ENCODE results near the gene HYLS1. TPM values are rescaled to one million over a fixed set of nuclear protein-coding genes. Genes with fewer than 3 reads are reported as not detected.

HYLS1 gene
- total RNA-seq, 1 donor from 2014 or later: 12.5 TPM

DNA sequence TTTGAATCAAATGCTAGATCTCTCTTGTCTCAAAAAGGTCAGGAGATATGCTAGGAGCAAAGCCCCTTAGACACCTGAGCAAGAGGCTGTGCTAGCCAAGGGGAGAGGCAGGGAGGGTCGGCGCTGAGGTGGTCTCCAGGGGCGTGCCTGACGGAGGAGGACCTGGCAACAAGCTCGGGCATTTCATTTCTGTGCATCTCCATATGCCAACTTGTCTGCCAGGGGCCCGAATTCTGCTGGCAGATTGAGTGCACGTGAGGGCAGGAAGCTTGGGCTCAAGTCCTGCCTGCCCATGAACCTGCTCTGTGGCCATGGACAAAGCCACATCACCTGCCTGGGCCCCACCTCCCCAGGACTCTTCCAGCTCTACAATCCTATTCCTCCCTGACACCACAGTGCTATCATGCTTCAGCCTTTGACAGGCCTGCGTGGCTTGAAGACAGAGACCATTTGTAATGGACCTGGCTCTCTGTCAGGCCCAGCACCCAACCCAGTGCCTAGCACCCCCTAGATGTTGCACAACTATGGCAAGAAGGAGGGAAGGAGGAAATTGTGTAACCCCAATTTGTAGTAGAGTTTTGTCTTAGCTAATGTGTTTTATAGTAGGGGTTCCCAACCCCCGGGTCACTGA, 42.1 kb downstream of the HYLS1 start:
- H3K27me3 Mint-ChIP-seq (ENCODE audit: low read depth): peaks cover 17% of the 10 kb centered on the region
- no peaks in the 10 kb centered on the region for H3K36me3 Mint-ChIP-seq (ENCODE audit: low read depth)
- no peaks in the 10 kb centered on the region for H3K9me3 Mint-ChIP-seq
- intact Hi-C loops (cut with micrococcal nuclease): no loop called here
- H3K27ac Mint-ChIP-seq: no peak overlapping the region
- H3K4me3 Mint-ChIP-seq (ENCODE audit: low read depth): no peak overlapping the region
- H3K4me1 Mint-ChIP-seq (ENCODE audit: low read depth): peaks cover 2% of the 10 kb centered on the region
- DNase-seq (ENCODE audit: low spot score): no peak

DNA sequence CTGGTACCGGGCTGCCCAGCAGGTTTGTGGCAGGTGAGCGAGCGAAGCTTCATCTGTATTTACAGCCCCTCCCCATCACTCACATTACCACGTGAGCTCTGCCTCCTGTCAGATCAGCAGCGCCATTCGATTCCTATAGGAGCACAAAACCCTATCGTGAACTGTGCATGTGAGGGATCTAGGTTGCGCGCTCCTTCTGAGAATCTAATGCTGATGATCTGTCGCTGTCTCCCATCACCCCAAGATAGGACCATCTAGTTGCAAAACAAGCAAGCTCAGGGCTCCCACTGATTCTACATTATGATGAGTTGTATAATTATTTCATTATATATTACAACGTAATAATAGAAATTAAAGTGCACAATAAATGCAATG, 42.6 kb downstream of the HYLS1 start:
- Mint-ChIP-seq H3K4me3 (ENCODE audit: low read depth) (no peak overlapping the region), H3K9me3 (no peaks in the 10 kb centered on the region), H3K27me3 (ENCODE audit: low read depth) (peaks cover 17% of the 10 kb centered on the region), H3K27ac (no peak overlapping the region), H3K4me1 (ENCODE audit: low read depth) (peaks cover 2% of the 10 kb centered on the region), H3K36me3 (ENCODE audit: low read depth) (no peaks in the 10 kb centered on the region)
- intact Hi-C loops (cut with micrococcal nuclease): no loop called here
- DNase-seq (ENCODE audit: low spot score): no peak

DNA sequence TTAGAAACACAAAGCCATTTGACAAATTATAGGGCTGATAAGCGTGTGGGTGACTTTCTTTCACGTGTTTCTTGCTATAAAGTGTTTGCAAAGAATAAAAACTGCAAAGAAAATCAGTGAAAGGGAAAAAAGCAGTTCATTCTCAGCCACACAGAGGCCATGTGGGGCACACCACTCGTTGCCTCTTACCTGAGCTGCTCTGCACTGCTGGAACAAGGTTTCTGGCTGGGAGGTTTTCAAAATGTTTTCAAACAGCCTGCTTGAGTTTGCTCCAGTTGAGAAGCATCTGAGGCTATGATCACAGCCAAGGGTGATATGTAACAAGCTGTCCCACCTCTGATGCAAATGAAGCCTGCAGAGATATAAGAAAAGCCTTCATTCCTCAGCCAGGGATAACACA, 43.6 kb downstream of the HYLS1 start:
- DNase-seq (ENCODE audit: low spot score): no peak
- no peaks in the 10 kb centered on the region for H3K9me3 Mint-ChIP-seq
- H3K4me3 Mint-ChIP-seq (ENCODE audit: low read depth): no peak overlapping the region
- H3K36me3 Mint-ChIP-seq (ENCODE audit: low read depth): no peaks in the 10 kb centered on the region
- H3K4me1 Mint-ChIP-seq (ENCODE audit: low read depth): peaks cover 2% of the 10 kb centered on the region
- H3K27ac Mint-ChIP-seq: no peak overlapping the region
- peaks cover 14% of the 10 kb centered on the region for H3K27me3 Mint-ChIP-seq (ENCODE audit: low read depth)
- intact Hi-C loops (cut with micrococcal nuclease): no loop called here

DNA sequence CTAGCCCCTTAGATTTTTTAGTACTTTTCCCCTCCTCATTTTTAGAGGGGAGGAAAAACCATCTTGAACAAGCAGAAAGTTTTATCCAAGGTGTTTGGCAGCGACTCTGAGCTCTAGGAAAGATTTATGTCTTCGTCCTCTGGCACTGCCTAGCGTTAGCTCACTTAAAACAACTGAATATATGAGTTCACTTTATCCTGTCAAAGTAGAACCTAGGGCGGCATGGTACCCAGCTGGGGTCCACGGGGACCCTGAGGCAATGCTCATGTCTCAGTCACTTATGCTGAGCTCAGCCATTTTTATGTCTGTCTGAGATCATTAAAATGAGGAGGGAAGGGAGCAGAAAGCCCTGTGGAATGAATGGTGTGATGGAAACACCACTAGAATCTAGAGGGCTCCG, 44.2 kb downstream of the HYLS1 start:
- DNase-seq (ENCODE audit: low spot score): no peak
- H3K27me3 Mint-ChIP-seq (ENCODE audit: low read depth): peaks cover 14% of the 10 kb centered on the region
- intact Hi-C loops (cut with micrococcal nuclease): no loop called here
- no peaks in the 10 kb centered on the region for H3K9me3 Mint-ChIP-seq
- H3K4me3 Mint-ChIP-seq (ENCODE audit: low read depth): no peak overlapping the region
- peaks cover 2% of the 10 kb centered on the region for H3K4me1 Mint-ChIP-seq (ENCODE audit: low read depth)
- H3K36me3 Mint-ChIP-seq (ENCODE audit: low read depth): no peaks in the 10 kb centered on the region
- no peak overlapping the region for H3K27ac Mint-ChIP-seq

DNA sequence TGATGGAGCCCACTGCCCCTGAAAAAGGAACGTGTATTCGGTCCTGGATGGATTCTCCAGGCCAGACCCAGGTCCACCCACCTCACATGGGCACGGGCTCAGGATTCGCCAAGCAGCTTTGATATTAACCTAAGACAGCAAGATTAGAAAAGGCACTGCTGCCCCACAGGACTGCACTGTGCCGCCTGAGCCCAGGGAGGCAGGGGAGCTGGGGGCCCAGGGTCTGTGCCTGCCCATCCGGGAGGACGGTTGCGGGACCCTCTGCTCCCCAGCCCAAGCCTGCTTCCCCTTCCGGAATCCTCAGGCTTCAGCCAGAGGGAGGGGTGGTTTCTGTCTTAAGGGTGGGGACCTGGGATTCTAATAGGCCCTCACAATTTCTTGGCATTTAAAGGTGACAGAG, 44.8 kb downstream of the HYLS1 start:
- DNase-seq (ENCODE audit: low spot score): no peak
- no peaks in the 10 kb centered on the region for H3K9me3 Mint-ChIP-seq
- H3K36me3 Mint-ChIP-seq (ENCODE audit: low read depth): no peaks in the 10 kb centered on the region
- peaks cover 2% of the 10 kb centered on the region for H3K4me1 Mint-ChIP-seq (ENCODE audit: low read depth)
- peaks cover 9% of the 10 kb centered on the region for H3K27me3 Mint-ChIP-seq (ENCODE audit: low read depth)
- intact Hi-C loops (cut with micrococcal nuclease): no loop called here
- H3K4me3 Mint-ChIP-seq (ENCODE audit: low read depth): no peak overlapping the region
- H3K27ac Mint-ChIP-seq: no peak overlapping the region

DNA sequence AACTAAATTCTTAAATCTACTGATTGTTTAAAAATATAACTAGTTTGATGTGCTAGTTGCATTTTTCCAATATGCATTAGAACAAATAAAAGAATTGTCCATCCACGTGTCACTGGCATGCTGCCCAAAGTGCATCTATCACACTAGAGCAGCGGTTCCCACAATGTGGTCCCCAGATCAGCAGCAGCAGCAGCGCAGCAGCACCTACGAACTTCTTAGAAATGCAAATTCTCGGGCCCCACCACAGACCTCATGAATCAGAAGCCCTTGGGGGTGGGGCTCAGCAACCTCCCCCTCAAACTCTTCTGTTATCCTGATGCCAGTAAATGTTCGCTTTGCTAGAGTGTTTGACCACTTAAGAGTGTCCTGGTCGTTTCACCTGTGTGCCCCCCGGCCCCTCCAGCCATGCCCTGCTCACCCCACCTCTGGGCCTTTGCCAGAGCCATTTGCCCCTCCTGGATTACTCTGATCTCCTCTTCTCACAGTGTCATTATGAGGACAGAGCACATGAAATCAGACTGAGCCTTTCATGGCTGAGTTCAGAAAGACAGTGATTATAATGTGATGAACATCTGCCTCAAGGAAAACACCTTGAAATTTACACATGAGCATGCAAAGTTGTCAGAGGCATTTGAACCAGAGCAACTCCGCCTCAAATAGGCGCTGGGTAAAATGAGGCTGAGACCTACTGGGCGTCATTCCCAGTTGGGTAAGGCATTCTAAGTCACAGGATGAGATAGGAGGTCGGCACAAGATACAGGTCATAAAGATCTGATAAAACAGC, 45.8 kb downstream of the HYLS1 start:
- no peaks in the 10 kb centered on the region for H3K9me3 Mint-ChIP-seq
- no peak overlapping the region for H3K27ac Mint-ChIP-seq
- H3K4me3 Mint-ChIP-seq (ENCODE audit: low read depth): no peak overlapping the region
- peaks cover 2% of the 10 kb centered on the region for H3K4me1 Mint-ChIP-seq (ENCODE audit: low read depth)
- no peak for DNase-seq (ENCODE audit: low spot score)
- intact Hi-C loops (cut with micrococcal nuclease): no loop called here
- H3K27me3 Mint-ChIP-seq (ENCODE audit: low read depth): peaks cover 9% of the 10 kb centered on the region
- no peaks in the 10 kb centered on the region for H3K36me3 Mint-ChIP-seq (ENCODE audit: low read depth)

DNA sequence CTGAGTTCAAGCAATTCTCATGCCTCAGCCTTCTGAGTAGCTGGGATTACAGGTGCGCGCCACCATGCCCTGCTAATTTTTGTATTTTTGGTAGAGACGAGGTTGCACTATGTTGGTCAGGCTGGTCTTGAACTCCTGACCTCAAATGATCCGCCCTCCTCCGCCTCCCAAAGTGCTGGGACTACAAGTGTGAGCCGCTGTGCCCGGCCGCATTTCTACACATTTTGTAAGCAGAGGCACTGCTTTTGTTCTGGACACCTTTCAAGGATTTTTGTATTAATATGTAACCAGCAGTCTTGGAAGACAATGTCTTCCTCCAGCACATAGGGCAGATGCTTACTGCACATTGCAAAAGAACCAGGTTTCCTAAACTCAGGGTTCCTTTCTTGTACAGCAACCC, 47.0 kb downstream of the HYLS1 start:
- no peaks in the 10 kb centered on the region for H3K9me3 Mint-ChIP-seq
- no peaks in the 10 kb centered on the region for H3K36me3 Mint-ChIP-seq (ENCODE audit: low read depth)
- intact Hi-C loops (cut with micrococcal nuclease): no loop called here
- H3K27me3 Mint-ChIP-seq (ENCODE audit: low read depth): peaks cover 7% of the 10 kb centered on the region
- no peak for DNase-seq (ENCODE audit: low spot score)
- H3K4me1 Mint-ChIP-seq (ENCODE audit: low read depth): peaks cover 6% of the 10 kb centered on the region
- H3K27ac Mint-ChIP-seq: no peak overlapping the region
- H3K4me3 Mint-ChIP-seq (ENCODE audit: low read depth): no peak overlapping the region

DNA sequence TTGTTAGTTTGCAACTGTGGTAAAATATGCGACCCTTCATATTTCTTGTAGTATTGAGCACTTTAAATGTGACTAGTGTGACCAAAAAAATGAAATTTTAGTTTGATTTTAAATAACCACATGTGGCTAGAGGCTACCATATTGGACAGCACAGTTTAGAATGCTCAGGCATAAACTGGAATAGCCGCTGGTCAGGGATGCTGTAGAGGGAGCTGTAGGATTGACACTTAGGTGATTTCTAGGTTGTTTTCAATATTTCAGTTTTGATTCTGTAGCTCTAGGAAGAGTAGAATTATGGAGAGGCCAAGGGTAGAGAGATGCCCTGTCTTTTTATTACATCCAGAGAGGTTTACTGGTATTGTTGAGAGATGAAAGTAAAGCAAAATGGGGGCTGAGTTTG, 47.6 kb downstream of the HYLS1 start:
- H3K27ac Mint-ChIP-seq: no peak overlapping the region
- intact Hi-C loops (cut with micrococcal nuclease): no loop called here
- H3K4me3 Mint-ChIP-seq (ENCODE audit: low read depth): no peak overlapping the region
- no peaks in the 10 kb centered on the region for H3K9me3 Mint-ChIP-seq
- no peak for DNase-seq (ENCODE audit: low spot score)
- peaks cover 6% of the 10 kb centered on the region for H3K4me1 Mint-ChIP-seq (ENCODE audit: low read depth)
- H3K27me3 Mint-ChIP-seq (ENCODE audit: low read depth): peaks cover 5% of the 10 kb centered on the region
- no peaks in the 10 kb centered on the region for H3K36me3 Mint-ChIP-seq (ENCODE audit: low read depth)

DNA sequence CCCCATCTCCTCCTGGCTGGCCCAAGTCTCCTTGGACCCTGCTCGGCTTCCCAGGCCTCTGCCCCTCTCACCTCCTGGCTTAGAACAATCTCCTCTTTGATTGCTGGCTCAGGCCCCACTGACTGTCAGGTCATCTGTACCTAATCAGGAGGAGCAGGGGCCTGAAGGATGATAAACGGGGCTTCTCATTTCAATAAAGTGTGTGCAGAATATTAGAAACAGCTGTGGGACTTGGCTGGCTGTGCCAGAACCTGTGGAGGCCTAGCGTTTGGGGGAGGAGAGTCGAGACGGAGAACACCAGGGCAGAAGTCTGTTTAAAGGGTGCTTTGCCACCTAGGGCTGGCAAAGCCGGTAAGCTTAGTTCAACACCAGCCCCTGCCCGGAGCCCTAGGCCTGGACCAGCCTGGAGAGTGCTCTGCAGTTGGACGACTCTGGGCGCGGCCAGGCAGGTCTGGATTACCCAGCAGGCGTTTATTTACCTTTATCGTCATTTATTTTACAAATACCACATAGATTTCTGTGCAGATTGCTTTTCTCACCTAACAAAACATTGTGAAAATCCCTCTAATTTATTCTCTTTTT, 48.2 kb downstream of the HYLS1 start:
- H3K9me3 Mint-ChIP-seq: no peaks in the 10 kb centered on the region
- peaks cover 4% of the 10 kb centered on the region for H3K27me3 Mint-ChIP-seq (ENCODE audit: low read depth)
- H3K27ac Mint-ChIP-seq: no peak overlapping the region
- H3K4me1 Mint-ChIP-seq (ENCODE audit: low read depth): peaks cover 6% of the 10 kb centered on the region
- H3K36me3 Mint-ChIP-seq (ENCODE audit: low read depth): no peaks in the 10 kb centered on the region
- H3K4me3 Mint-ChIP-seq (ENCODE audit: low read depth): no peak overlapping the region
- no peak for DNase-seq (ENCODE audit: low spot score)
- intact Hi-C loops (cut with micrococcal nuclease): no loop called here

DNA sequence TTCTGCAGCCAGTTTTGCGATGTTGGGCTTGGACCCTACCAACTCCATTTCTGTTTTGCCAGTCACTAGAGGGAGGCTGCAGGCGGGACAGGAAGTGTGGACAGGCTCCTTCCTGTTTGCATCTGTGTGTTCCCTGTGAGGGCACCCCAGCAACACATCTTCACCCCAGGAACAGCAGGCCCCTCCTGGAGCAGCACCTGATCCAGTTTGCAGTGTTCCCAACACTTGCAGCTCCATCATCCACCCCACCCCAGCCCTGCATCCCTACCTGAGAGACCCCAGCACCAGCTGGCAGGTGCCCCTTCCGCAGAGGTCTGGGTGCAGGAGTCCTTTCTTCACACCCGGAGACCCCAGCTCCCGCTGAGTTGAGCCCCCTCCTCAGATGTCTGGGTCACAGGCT, 51.0 kb downstream of the HYLS1 start:
- Mint-ChIP-seq H3K4me1 (ENCODE audit: low read depth) (peaks cover 9% of the 10 kb centered on the region), H3K27me3 (ENCODE audit: low read depth) (peaks cover 1% of the 10 kb centered on the region), H3K4me3 (ENCODE audit: low read depth) (no peak overlapping the region), H3K36me3 (ENCODE audit: low read depth) (no peaks in the 10 kb centered on the region), H3K27ac (no peak overlapping the region), H3K9me3 (no peaks in the 10 kb centered on the region)
- intact Hi-C loops (cut with micrococcal nuclease): no loop called here
- DNase-seq (ENCODE audit: low spot score): no peak

DNA sequence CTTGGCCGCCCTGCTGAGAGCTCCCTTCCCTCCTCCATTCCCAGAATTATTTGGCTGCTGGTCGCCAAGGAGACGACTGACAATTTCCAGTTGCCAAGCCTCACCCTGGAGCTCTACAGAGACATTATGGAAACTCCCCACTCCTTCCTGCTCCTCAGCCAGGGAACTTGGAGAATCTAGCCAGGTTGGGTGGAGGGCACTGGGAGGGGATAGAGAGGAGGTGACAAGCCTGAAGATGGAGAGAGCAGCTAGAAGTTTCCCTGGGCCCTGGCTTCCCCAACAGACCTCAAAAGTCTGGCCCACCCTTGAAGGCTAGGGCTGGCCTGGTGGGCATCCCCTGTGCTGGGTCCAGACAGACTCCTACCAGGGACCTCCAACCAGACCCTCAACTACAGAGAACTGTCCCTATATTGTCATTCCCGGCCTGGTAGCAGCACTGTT, 51.6 kb downstream of the HYLS1 start:
- DNase-seq (ENCODE audit: low spot score): no peak
- H3K4me1 Mint-ChIP-seq (ENCODE audit: low read depth): peaks cover 9% of the 10 kb centered on the region
- H3K9me3 Mint-ChIP-seq: no peaks in the 10 kb centered on the region
- H3K27me3 Mint-ChIP-seq (ENCODE audit: low read depth): no peaks in the 10 kb centered on the region
- H3K4me3 Mint-ChIP-seq (ENCODE audit: low read depth): no peak overlapping the region
- intact Hi-C loops (cut with micrococcal nuclease): no loop called here
- H3K27ac Mint-ChIP-seq: no peak overlapping the region
- H3K36me3 Mint-ChIP-seq (ENCODE audit: low read depth): no peaks in the 10 kb centered on the region

DNA sequence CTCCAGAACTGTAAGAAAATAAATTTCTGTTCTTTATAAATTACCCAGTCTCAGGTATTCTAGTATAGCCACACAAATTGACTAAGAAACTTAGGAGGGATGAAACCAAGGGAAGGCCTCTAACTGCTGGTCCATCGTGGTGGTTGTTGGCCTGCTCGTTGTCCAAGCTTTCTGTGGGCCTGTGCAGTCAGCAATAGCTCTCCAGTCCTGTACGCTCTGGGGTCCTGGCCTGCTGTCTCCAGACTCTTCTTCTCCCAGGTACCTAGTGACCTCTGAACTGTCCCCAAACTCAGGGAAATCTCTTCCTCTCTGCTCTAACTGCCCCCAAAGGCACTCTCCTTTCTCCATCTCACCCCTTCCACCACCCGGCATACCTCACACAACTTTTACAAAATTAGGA, 52.7 kb downstream of the HYLS1 start:
- no peaks in the 10 kb centered on the region for H3K36me3 Mint-ChIP-seq (ENCODE audit: low read depth)
- H3K27me3 Mint-ChIP-seq (ENCODE audit: low read depth): no peaks in the 10 kb centered on the region
- H3K4me3 Mint-ChIP-seq (ENCODE audit: low read depth): no peak overlapping the region
- peaks cover 9% of the 10 kb centered on the region for H3K4me1 Mint-ChIP-seq (ENCODE audit: low read depth)
- no peak for DNase-seq (ENCODE audit: low spot score)
- no peaks in the 10 kb centered on the region for H3K9me3 Mint-ChIP-seq
- intact Hi-C loops (cut with micrococcal nuclease): no loop called here
- no peak overlapping the region for H3K27ac Mint-ChIP-seq

DNA sequence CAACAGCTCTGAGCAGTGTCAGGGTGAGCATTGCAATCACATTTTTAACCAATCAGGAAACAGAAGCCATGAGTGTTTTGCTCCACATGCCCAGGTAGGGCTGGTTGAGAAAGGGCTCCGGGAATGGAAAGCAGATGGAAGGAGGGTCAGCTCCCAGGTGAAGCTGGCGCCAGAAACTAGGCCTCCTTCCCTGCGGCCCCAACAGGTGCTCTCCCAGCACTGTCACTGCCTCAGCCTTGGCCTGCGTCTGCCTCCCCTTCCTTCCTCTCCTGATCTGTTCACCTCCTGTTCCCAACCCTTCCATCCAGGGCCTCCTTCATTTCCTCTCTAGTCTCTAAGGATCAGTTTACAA, 53.8 kb downstream of the HYLS1 start:
- Mint-ChIP-seq H3K4me1 (ENCODE audit: low read depth) (peaks cover 9% of the 10 kb centered on the region), H3K27ac (no peak overlapping the region), H3K4me3 (ENCODE audit: low read depth) (no peak overlapping the region), H3K27me3 (ENCODE audit: low read depth) (no peaks in the 10 kb centered on the region), H3K36me3 (ENCODE audit: low read depth) (no peaks in the 10 kb centered on the region), H3K9me3 (no peaks in the 10 kb centered on the region)
- intact Hi-C loops (cut with micrococcal nuclease): no loop called here
- DNase-seq (ENCODE audit: low spot score): no peak
